Osteocyte (in vitro differentiated cells): ENCODE measurements around the gene PHF21B. TPM values are rescaled to one million over a fixed set of nuclear protein-coding genes. Genes with fewer than 3 reads are reported as not detected.

Experiments used
- DNase-seq: peaks from one replicate; pipeline ENCODE4 v3.0.0; 2021; ENCODE audit warnings: mixed read lengths; ENCODE audit not compliant: unreplicated experiment; ENCODE audit errors: extremely low spot score
- H3K27ac Mint-ChIP-seq: one replicate; pipeline ENCODE4 v1.8.0; 2021; ENCODE audit warnings: mild to moderate bottlenecking, mixed read lengths; ENCODE audit not compliant: unreplicated experiment
- H3K27me3 Mint-ChIP-seq: one replicate; pipeline ENCODE4 v1.8.0; 2021; ENCODE audit warnings: mixed read lengths; ENCODE audit not compliant: unreplicated experiment
- H3K36me3 Mint-ChIP-seq: one replicate; pipeline ENCODE4 v1.8.0; 2021; ENCODE audit warnings: mixed read lengths; ENCODE audit not compliant: unreplicated experiment
- H3K4me1 Mint-ChIP-seq: one replicate; pipeline ENCODE4 v1.8.0; 2021; ENCODE audit warnings: mixed read lengths; ENCODE audit not compliant: unreplicated experiment
- H3K4me3 Mint-ChIP-seq: one replicate; pipeline ENCODE4 v1.8.0; 2021; ENCODE audit warnings: mild to moderate bottlenecking, moderate library complexity, mixed read lengths; ENCODE audit not compliant: unreplicated experiment
- H3K9me3 Mint-ChIP-seq: one replicate; pipeline ENCODE4 v1.8.0; 2021; ENCODE audit warnings: mixed read lengths; ENCODE audit not compliant: unreplicated experiment
- total RNA-seq: library from RNA; stranded (reverse); gene quantifications from 2 replicates; pipeline ENCODE4 v1.2.1, GENCODE V29; 2021
- TF ChIP-seq, protein P1 (sequence below): fragments of 200-600 bp; sonication (generic); IDR thresholded peaks from 2 replicates; pipeline ENCODE4 v1.5.0; 2021; ENCODE audit warnings: antibody characterized with exemption, mild to moderate bottlenecking, moderate library complexity

PHF21B gene
- total RNA-seq, 1 donor from 2014 or later = 0.54 TPM

DNA sequence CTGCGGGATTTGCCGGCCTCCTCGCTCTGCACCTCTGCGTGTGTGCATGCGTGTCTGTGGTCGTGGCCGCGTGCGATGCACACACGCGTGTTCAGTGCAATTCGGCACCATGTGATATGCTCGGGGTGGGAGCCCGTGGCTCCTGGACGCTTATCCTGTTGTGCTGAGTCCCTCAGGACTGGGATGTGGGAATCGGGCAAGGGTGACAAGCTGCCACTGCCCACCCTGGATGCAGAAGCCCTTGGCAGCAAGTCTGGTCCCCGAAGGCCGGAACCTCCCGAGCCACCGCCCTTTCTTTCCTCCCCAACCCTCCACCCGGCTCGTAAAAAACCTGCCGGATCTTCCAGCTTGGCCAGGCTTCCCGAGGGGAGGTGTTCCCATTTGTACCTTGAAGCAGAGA, 128.2 kb downstream of the PHF21B start:
- Mint-ChIP-seq H3K9me3 (peaks cover 2% of the 10 kb centered on the region), H3K4me1 (no peaks in the 10 kb centered on the region), H3K27me3 (peaks cover 2% of the 10 kb centered on the region), H3K27ac (no peak overlapping the region), H3K36me3 (no peaks in the 10 kb centered on the region), H3K4me3 (no peak overlapping the region)
- DNase-seq = no peak
- TF ChIP-seq, protein P1, sequence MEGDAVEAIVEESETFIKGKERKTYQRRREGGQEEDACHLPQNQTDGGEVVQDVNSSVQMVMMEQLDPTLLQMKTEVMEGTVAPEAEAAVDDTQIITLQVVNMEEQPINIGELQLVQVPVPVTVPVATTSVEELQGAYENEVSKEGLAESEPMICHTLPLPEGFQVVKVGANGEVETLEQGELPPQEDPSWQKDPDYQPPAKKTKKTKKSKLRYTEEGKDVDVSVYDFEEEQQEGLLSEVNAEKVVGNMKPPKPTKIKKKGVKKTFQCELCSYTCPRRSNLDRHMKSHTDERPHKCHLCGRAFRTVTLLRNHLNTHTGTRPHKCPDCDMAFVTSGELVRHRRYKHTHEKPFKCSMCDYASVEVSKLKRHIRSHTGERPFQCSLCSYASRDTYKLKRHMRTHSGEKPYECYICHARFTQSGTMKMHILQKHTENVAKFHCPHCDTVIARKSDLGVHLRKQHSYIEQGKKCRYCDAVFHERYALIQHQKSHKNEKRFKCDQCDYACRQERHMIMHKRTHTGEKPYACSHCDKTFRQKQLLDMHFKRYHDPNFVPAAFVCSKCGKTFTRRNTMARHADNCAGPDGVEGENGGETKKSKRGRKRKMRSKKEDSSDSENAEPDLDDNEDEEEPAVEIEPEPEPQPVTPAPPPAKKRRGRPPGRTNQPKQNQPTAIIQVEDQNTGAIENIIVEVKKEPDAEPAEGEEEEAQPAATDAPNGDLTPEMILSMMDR = no peak

DNA sequence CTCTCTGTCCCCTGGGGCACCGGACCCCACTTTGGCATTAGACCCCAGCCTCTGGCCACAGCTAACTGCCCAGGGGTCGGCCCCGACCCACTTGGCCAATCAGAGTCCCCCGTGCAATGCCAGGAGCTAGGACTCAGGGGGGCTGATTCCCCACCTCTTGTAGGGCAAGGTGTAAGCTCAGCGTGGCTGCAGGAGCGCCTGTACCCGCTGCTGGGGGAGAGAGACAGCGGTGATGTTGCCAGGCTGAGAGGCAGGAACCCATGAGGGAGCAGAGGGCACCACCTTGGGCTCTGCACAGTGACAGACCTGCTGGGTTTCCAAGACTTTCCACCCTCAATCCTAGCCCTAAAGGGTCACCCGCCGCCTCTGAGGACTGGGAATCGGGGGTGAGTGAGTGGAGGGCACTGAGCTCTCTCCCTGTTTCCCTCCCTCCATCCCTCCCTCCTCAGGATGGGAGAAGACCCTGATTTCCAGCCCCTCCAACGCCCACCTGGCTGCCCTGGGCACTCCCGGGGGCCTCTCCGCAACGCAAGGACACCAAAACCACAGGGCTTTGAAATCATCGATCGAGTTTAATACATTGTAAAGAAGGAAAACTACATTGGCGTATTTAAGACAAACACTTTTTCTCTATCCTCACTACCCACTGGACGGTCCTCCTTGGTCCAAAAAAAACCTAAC, 129.1 kb downstream of the PHF21B start:
- TF ChIP-seq, protein P1 = no peak
- Mint-ChIP-seq H3K9me3 (peaks cover 6% of the 10 kb centered on the region), H3K4me1 (no peaks in the 10 kb centered on the region), H3K27me3 (peaks cover 4% of the 10 kb centered on the region), H3K4me3 (no peak overlapping the region), H3K36me3 (no peaks in the 10 kb centered on the region), H3K27ac (no peak overlapping the region)
- no peak for DNase-seq

DNA sequence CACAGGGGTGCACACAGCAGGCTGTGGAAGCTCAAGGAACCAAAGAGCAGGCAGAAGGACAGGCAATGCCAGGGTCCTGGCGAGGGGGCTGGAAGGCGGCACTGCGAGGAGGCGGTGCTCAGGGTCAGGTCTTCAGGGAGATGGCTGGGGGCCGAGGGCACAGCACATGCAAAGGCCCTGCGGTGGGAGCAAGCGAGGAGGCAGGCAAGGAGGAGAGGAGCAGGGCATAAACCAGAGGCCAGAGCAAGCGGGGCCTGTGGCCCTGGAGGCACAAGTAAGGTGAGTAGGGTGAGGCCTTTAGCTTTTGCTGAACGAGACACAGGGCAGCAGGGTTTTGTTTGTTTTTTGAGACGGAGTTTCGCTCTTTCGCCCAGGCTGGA, 130.5 kb downstream of the PHF21B start:
- peaks cover 4% of the 10 kb centered on the region for H3K27me3 Mint-ChIP-seq
- H3K9me3 Mint-ChIP-seq = peaks cover 6% of the 10 kb centered on the region
- no peaks in the 10 kb centered on the region for H3K4me1 Mint-ChIP-seq
- DNase-seq = no peak
- no peaks in the 10 kb centered on the region for H3K36me3 Mint-ChIP-seq
- H3K27ac Mint-ChIP-seq = no peak overlapping the region
- H3K4me3 Mint-ChIP-seq = no peak overlapping the region
- TF ChIP-seq, protein P1 = no peak

DNA sequence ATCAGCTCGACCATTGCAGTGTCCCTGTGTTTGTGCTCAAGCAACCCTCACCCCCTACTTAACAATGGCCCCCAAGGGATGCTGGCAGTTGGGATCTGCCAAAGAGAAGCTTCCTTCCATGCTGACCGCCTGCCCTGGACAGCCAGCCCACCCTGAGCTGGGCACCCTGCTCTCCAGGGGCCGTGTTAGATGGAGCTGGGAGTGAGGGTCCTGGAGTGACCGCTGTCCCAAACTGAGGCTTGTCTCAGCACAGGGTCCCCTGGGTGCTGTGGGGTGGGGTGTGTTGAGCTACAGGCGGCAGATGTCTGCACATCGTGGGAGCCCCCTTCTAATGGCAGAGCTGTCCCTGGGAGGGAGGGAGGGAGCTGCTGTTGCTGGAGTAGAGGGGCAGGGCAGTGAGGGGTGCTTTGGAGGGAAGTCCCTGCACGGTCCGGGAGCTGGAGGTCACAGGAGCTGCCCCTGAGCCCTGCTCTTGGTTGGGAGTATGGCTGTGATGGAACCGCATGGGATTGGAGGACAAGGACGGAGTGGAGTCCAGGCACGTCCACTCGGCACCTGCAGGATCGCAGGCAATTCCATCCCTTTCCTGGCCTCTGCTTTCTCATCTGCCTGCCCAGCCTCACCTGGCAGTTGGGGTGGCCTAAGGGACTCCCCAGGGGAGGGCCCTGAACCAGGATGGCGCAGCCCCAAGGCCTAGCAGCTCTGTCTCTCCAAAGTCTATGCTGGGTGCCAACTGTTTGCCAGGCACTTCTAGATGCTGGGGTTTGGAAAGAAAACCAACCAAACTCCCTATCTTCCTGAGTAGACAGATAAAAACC, 131.1 kb downstream of the PHF21B start:
- H3K27me3 Mint-ChIP-seq = peaks cover 4% of the 10 kb centered on the region
- no peak for DNase-seq
- H3K9me3 Mint-ChIP-seq = peaks cover 6% of the 10 kb centered on the region
- no peaks in the 10 kb centered on the region for H3K36me3 Mint-ChIP-seq
- no peak overlapping the region for H3K4me3 Mint-ChIP-seq
- H3K4me1 Mint-ChIP-seq = no peaks in the 10 kb centered on the region
- H3K27ac Mint-ChIP-seq = no peak overlapping the region
- TF ChIP-seq, protein P1 = no peak

DNA sequence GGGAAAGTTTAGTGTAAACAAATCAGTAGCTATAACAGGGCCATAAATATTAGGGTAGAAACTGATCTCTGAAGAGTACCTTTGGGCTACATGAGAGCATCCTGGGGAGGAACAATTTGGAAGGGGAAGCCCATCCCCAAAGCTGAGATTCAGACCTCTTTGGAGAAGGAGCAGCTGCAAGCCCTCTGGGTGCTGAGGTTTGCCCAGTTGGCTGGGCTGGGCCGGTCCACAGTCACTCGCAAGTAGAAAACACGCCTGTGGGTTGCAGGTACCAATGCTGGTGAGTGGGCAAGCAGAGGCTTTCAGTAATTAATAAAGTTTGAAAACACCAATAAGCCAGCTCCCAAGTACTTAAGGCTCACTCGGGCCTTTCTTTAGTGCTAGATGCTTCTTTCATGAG, 132.9 kb downstream of the PHF21B start:
- Mint-ChIP-seq H3K27ac (no peak overlapping the region), H3K36me3 (no peaks in the 10 kb centered on the region)
- no peak for DNase-seq

More for the DNA sequence above, 132.9 kb downstream of the PHF21B start:
- Mint-ChIP-seq H3K4me3 (no peak overlapping the region), H3K9me3 (peaks cover 6% of the 10 kb centered on the region), H3K27me3 (peaks cover 4% of the 10 kb centered on the region), H3K4me1 (no peaks in the 10 kb centered on the region)
- TF ChIP-seq, protein P1 = no peak
